Measurements from ENCODE around the gene PDIA6. TPM values are rescaled to one million over a fixed set of nuclear protein-coding genes. Genes with fewer than 3 reads are reported as not detected.
A peak's percentile ranks its signal among the peaks of the same experiment; 100 is the strongest.

The PDIA6 gene
- 350 TPM for polyA plus RNA-seq (2013, experiment 1 of 4)
- polyA plus RNA-seq (2013, experiment 2 of 4), result 343 TPM
- polyA plus RNA-seq (2013, experiment 3 of 4), result 272 TPM
- polyA plus RNA-seq (2013, experiment 4 of 4), result 301 TPM

- Histone ChIP-seq H3K9me3 (ENCODE audit: control insufficient read depth, low read length) (no peaks in the 10 kb centered on the region), H3K4me1 (ENCODE audit: control insufficient read depth, insufficient read depth, low read length) (peaks cover 12% of the 10 kb centered on the region), H3K36me3 (ENCODE audit: control insufficient read depth, insufficient read depth, low read length) (no peaks in the 10 kb centered on the region), H3K27me3 (ENCODE audit: control insufficient read depth, insufficient read depth, low read length, poor library complexity, severe bottlenecking) (no peaks in the 10 kb centered on the region), H3K4me3 (ENCODE audit: insufficient read depth, low read depth, low read length) (peak within 1 kb of the TSS; percentile 88), H3K27ac (ENCODE audit: insufficient read depth, low read depth, low read length, poor library complexity, severe bottlenecking) (peak within 1 kb of the TSS; percentile 78)
- 0% methylated on average over 98 of the region's 98 CpGs for WGBS, 2 experiments
Observed at GRCh38 chr2:10812362-10813162, at the start of gene PDIA6. TSS of gene PDIA6 (minus strand) at chr2:10812785. CDS start at chr2:10812696, 89 bp downstream.

- no peak overlapping the region for H3K27ac ChIP-seq (ENCODE audit: insufficient read depth, low read depth, low read length, poor library complexity, severe bottlenecking)
- no peaks in the 10 kb centered on the region for H3K4me1 ChIP-seq (ENCODE audit: control insufficient read depth, insufficient read depth, low read length)
- H3K9me3 ChIP-seq (ENCODE audit: control insufficient read depth, low read length), result no peaks in the 10 kb centered on the region
- H3K27me3 ChIP-seq (ENCODE audit: control insufficient read depth, insufficient read depth, low read length, poor library complexity, severe bottlenecking), result no peaks in the 10 kb centered on the region
- no peak overlapping the region for H3K4me3 ChIP-seq (ENCODE audit: insufficient read depth, low read depth, low read length)
- no peaks in the 10 kb centered on the region for H3K36me3 ChIP-seq (ENCODE audit: control insufficient read depth, insufficient read depth, low read length)
- 84% methylated on average over 10 of the region's 10 CpGs for WGBS, 2 experiments
Observed at GRCh38 chr2:10862330-10862729, 49.7 kb upstream of the PDIA6 start.

- no peak overlapping the region for H3K4me3 ChIP-seq (ENCODE audit: insufficient read depth, low read depth, low read length)
- H3K9me3 ChIP-seq (ENCODE audit: control insufficient read depth, low read length), result no peaks in the 10 kb centered on the region
- H3K27me3 ChIP-seq (ENCODE audit: control insufficient read depth, insufficient read depth, low read length, poor library complexity, severe bottlenecking), result no peaks in the 10 kb centered on the region
- no peaks in the 10 kb centered on the region for H3K36me3 ChIP-seq (ENCODE audit: control insufficient read depth, insufficient read depth, low read length)
- no peak overlapping the region for H3K27ac ChIP-seq (ENCODE audit: insufficient read depth, low read depth, low read length, poor library complexity, severe bottlenecking)
- no peaks in the 10 kb centered on the region for H3K4me1 ChIP-seq (ENCODE audit: control insufficient read depth, insufficient read depth, low read length)
- 85 to 88% methylated on average over 5 of the region's 5 CpGs for WGBS, 2 experiments
Observed at GRCh38 chr2:10861765-10862164, 49.2 kb upstream of the PDIA6 start.

- Histone ChIP-seq H3K4me3 (ENCODE audit: insufficient read depth, low read depth, low read length) (no peak overlapping the region), H3K9me3 (ENCODE audit: control insufficient read depth, low read length) (no peaks in the 10 kb centered on the region), H3K27ac (ENCODE audit: insufficient read depth, low read depth, low read length, poor library complexity, severe bottlenecking) (no peak overlapping the region), H3K4me1 (ENCODE audit: control insufficient read depth, insufficient read depth, low read length) (no peaks in the 10 kb centered on the region), H3K36me3 (ENCODE audit: control insufficient read depth, insufficient read depth, low read length) (no peaks in the 10 kb centered on the region), H3K27me3 (ENCODE audit: control insufficient read depth, insufficient read depth, low read length, poor library complexity, severe bottlenecking) (no peaks in the 10 kb centered on the region)
- 94 to 95% methylated on average over 8 of the region's 8 CpGs for WGBS, 2 experiments
Observed at GRCh38 chr2:10860814-10861325, 48.3 kb upstream of the PDIA6 start.

GRCh38 chr2:10860081-10860813, 47.7 kb upstream of the PDIA6 start:
- Histone ChIP-seq H3K27me3 (ENCODE audit: control insufficient read depth, insufficient read depth, low read length, poor library complexity, severe bottlenecking) (no peaks in the 10 kb centered on the region), H3K4me1 (ENCODE audit: control insufficient read depth, insufficient read depth, low read length) (no peaks in the 10 kb centered on the region), H3K4me3 (ENCODE audit: insufficient read depth, low read depth, low read length) (no peak overlapping the region), H3K9me3 (ENCODE audit: control insufficient read depth, low read length) (no peaks in the 10 kb centered on the region), H3K27ac (ENCODE audit: insufficient read depth, low read depth, low read length, poor library complexity, severe bottlenecking) (no peak overlapping the region), H3K36me3 (ENCODE audit: control insufficient read depth, insufficient read depth, low read length) (no peaks in the 10 kb centered on the region)
- WGBS, 2 experiments, result 92 to 94% methylated on average over 13 of the region's 13 CpGs

GRCh38 chr2:10859278-10859677, 46.7 kb upstream of the PDIA6 start:
- no peaks in the 10 kb centered on the region for H3K4me1 ChIP-seq (ENCODE audit: control insufficient read depth, insufficient read depth, low read length)
- no peak overlapping the region for H3K27ac ChIP-seq (ENCODE audit: insufficient read depth, low read depth, low read length, poor library complexity, severe bottlenecking)
- H3K9me3 ChIP-seq (ENCODE audit: control insufficient read depth, low read length), result no peaks in the 10 kb centered on the region
- no peaks in the 10 kb centered on the region for H3K27me3 ChIP-seq (ENCODE audit: control insufficient read depth, insufficient read depth, low read length, poor library complexity, severe bottlenecking)
- no peaks in the 10 kb centered on the region for H3K36me3 ChIP-seq (ENCODE audit: control insufficient read depth, insufficient read depth, low read length)
- H3K4me3 ChIP-seq (ENCODE audit: insufficient read depth, low read depth, low read length), result no peak overlapping the region
- 89 to 98% methylated on average over 3 to 5 of the region's 6 CpGs for WGBS, 2 experiments

GRCh38 chr2:10848541-10848940, 36.0 kb upstream of the PDIA6 start:
- H3K9me3 ChIP-seq (ENCODE audit: control insufficient read depth, low read length), result no peaks in the 10 kb centered on the region
- no peak overlapping the region for H3K4me3 ChIP-seq (ENCODE audit: insufficient read depth, low read depth, low read length)
- H3K36me3 ChIP-seq (ENCODE audit: control insufficient read depth, insufficient read depth, low read length), result no peaks in the 10 kb centered on the region
- H3K27ac ChIP-seq (ENCODE audit: insufficient read depth, low read depth, low read length, poor library complexity, severe bottlenecking), result no peak overlapping the region
- H3K4me1 ChIP-seq (ENCODE audit: control insufficient read depth, insufficient read depth, low read length), result peaks cover 14% of the 10 kb centered on the region
- WGBS, 2 experiments, result 90 to 92% methylated on average over 4 of the region's 4 CpGs
- no peaks in the 10 kb centered on the region for H3K27me3 ChIP-seq (ENCODE audit: control insufficient read depth, insufficient read depth, low read length, poor library complexity, severe bottlenecking)

GRCh38 chr2:10847008-10847407, 34.4 kb upstream of the PDIA6 start:
- peaks cover 14% of the 10 kb centered on the region for H3K4me1 ChIP-seq (ENCODE audit: control insufficient read depth, insufficient read depth, low read length)
- no peak overlapping the region for H3K27ac ChIP-seq (ENCODE audit: insufficient read depth, low read depth, low read length, poor library complexity, severe bottlenecking)
- no peak overlapping the region for H3K4me3 ChIP-seq (ENCODE audit: insufficient read depth, low read depth, low read length)
- no peaks in the 10 kb centered on the region for H3K9me3 ChIP-seq (ENCODE audit: control insufficient read depth, low read length)
- WGBS, 2 experiments, result 94% methylated on average over 7 of the region's 7 CpGs
- no peaks in the 10 kb centered on the region for H3K27me3 ChIP-seq (ENCODE audit: control insufficient read depth, insufficient read depth, low read length, poor library complexity, severe bottlenecking)
- no peaks in the 10 kb centered on the region for H3K36me3 ChIP-seq (ENCODE audit: control insufficient read depth, insufficient read depth, low read length)

GRCh38 chr2:10846110-10846861, 33.7 kb upstream of the PDIA6 start:
- no peak overlapping the region for H3K27ac ChIP-seq (ENCODE audit: insufficient read depth, low read depth, low read length, poor library complexity, severe bottlenecking)
- 85 to 90% methylated on average over 13 of the region's 13 CpGs for WGBS, 2 experiments
- H3K4me1 ChIP-seq (ENCODE audit: control insufficient read depth, insufficient read depth, low read length), result peaks cover 14% of the 10 kb centered on the region
- no peaks in the 10 kb centered on the region for H3K27me3 ChIP-seq (ENCODE audit: control insufficient read depth, insufficient read depth, low read length, poor library complexity, severe bottlenecking)
- H3K36me3 ChIP-seq (ENCODE audit: control insufficient read depth, insufficient read depth, low read length), result no peaks in the 10 kb centered on the region
- no peak overlapping the region for H3K4me3 ChIP-seq (ENCODE audit: insufficient read depth, low read depth, low read length)
- peaks cover 2% of the 10 kb centered on the region for H3K9me3 ChIP-seq (ENCODE audit: control insufficient read depth, low read length)

Measured in ectodermal cell (in vitro differentiated cells).